IPS-NIHi7 (cell line): ENCODE measurements around the gene ILF2.
"Not testable (repeated sequence)": the region's sequence is repeated elsewhere in the genome, so short reads cannot be mapped to it uniquely, and the experiment has no call there.

Experiments used
- DNase-seq: peaks from one replicate; pipeline ENCODE4 v3.0.0; 2012; ENCODE audit warnings: mixed read lengths; ENCODE audit errors: extremely low spot score

ILF2 gene

DNA sequence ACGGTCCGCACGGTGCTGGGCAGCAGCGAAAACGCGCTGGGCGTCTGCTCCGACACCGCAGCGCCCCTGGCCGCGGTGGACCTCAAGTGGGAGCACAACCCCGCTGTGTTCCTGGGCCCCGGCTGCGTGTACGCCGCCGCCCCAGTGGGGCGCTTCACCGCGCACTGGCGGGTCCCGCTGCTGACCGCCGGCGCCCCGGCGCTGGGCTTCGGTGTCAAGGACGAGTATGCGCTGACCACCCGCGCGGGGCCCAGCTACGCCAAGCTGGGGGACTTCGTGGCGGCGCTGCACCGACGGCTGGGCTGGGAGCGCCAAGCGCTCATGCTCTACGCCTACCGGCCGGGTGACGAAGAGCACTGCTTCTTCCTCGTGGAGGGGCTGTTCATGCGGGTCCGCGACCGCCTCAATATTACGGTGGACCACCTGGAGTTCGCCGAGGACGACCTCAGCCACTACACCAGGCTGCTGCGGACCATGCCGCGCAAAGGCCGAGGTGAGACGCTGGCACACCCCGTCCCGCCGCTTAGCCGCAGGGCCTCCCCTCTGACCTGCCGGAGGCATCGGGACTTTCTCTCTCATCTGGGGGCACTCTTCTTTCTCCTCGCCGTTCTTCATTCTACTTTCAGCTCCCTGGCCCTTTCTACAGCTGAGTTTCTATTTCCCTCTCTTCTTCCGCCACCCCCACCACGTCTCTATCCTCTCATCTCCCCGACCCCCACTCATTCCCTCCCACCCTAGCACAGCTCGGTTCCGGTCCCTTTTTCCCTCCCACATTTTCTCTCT is 8.7 kb upstream of the ILF2 start:
- DNase-seq = no peak

DNA sequence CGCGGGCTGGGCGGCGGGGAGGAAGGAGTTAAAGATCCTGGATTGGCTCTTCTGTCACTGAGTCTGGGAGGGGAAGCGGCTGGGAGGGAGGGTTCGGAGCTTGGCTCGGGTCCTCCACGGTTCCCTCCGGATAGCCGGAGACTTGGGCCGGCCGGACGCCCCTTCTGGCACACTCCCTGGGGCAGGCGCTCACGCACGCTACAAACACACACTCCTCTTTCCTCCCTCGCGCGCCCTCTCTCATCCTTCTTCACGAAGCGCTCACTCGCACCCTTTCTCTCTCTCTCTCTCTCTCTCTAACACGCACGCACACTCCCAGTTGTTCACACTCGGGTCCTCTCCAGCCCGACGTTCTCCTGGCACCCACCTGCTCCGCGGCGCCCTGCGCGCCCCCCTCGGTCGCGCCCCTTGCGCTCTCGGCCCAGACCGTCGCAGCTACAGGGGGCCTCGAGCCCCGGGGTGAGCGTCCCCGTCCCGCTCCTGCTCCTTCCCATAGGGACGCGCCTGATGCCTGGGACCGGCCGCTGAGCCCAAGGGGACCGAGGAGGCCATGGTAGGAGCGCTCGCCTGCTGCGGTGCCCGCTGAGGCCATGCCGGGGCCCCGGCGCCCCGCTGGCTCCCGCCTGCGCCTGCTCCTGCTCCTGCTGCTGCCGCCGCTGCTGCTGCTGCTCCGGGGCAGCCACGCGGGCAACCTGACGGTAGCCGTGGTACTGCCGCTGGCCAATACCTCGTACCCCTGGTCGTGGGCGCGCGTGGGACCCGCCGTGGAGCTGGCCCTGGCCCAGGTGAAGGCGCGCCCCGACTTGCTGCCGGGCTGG is 7.9 kb upstream of the ILF2 start, which contains the start of gene NPR1:
TSS of gene NPR1 (plus strand) at position 170 of the 818 bp plus-strand sequence. CDS start at position 591, 421 bp downstream.
- peak; percentile 74 for DNase-seq

DNA sequence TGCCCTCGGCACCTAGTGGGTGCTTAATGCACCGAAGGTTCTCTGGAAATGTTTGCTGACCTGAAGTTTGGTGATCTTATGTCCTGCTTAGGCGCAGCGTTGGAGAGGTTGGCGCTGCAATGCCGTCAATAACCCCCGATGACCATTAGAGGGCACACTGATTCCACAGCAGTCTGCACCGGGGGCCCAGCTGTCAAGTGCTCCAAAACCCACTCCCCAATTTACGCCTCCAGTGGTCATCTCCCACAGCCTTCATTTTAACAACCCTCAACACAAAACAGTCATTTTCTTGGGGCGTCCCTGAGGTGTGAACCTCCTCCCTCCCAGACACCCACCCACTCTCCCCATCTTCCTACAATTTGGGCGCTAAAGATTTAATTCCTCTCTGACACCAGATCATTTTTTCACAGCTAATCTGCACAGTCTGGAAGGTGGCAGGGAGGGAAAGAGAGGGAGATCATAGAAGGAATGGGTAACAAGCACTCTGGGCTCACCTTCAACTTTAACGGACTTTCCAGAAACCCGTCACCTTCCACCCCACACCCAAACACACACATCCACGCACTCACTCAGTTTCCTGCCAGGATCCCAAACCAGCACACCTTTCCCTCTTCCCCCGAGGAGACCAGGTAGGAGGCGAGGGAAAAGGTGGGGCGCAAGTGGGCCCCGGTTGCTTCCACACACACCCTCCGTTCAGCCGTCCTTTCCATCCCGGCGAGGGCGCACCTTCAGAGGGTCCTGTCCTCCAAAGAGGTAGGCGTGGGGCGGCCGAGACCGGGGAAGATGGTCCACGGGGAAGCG is 7.1 kb upstream of the ILF2 start:
- peak; percentile 77 for DNase-seq

DNA sequence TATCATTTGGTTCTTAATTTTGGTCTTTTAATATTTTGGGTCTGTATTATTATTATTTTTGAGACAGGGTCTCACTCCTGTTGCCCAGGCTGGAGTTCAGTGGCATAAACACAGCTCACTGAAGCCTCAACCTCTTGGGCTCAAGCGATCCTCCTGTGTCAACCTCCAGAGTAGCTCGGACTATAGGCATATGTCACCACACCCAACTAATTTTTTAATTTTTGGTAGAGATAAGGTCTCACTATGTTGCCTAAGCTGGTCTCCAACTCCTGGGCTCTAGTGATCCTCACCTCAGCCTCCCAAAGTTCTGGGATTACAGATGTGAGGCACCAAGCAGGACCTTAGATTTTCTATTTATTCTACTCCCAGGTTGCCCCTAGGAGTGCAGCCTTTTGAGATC is 2.7 kb upstream of the ILF2 start:
- DNase-seq = no peak

DNA sequence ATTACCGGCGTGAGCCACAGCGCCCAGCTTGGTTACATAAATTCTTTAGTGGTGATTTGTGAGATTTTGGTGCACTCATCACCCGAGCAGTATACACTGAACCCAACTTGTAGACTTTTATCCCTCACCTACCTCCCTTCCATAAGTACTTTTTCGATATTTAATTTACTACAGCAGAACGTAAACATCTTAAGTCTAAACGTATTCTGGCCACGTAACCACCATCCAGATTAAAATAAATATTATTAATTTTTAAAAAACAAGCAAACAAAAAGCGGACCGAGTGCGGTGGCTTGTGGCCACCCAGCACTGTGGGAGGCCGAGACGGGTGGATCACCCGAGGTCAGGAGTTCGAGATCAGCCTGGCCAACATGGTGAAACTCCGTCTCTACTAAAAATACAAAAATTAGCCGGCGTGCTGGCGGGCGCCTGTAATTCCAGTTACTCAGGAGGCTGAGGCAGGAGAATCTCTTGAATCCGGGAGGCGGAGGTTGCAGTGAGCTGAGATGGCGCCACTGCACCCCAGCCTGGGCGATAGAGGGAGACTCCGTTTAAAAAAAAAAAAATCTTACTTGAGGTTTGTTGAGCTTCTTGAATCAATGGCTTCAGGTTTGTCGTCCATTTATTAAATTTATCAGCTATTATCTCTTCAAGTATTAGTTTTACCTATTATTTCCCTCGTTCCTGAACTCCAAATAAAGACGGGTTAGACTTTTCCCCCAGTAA is 998 bp upstream of the ILF2 start:
- DNase-seq = not testable (repeated sequence)

DNA sequence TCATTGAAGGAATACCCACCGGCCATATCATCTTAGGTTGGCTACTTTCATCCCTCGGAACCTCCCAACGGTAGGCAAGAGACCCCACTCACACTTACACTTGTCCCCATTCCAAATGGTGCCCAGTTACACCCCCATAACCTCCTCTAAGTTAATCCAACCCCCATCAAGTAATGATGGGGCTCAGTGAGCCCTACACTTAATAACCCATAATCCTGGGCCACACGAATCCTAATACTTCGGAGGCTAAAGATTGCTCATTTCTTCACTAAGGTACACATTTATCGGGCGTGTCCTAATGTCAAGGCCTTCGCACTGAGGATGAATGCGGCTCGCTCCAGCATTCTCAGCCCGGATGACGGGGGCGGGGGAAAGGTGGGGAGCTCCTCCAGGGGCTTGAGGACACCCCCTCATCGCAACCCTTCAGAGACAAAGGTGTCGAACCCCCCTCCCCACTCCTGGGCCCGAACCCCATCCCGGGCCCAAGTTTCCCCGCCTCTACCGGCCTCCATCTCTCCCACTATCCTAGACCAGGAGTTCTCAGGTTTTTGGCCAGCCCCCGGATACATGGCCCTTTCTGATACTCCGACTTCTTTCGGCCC is 435 bp downstream of the ILF2 start:
- DNase-seq = no peak

DNA sequence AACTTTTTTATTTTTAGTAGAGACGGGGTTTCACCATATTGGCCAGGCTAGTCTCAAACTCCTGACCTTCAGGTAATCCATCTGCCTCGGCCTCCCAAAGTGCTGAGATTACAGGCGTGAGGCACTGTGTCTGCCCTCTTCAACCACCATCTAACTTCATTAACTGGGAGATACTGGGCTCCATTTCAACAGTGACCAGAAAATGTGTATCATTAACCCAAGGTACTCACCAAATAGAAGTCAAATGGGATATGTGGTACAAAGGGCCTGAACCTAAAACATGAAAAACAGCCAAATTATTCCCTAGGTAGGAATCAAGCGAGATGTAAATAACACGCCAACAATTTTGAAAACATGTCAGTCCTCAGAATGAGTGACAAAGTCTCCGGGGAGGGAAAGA is 1.2 kb downstream of the ILF2 start:
- no peak for DNase-seq

DNA sequence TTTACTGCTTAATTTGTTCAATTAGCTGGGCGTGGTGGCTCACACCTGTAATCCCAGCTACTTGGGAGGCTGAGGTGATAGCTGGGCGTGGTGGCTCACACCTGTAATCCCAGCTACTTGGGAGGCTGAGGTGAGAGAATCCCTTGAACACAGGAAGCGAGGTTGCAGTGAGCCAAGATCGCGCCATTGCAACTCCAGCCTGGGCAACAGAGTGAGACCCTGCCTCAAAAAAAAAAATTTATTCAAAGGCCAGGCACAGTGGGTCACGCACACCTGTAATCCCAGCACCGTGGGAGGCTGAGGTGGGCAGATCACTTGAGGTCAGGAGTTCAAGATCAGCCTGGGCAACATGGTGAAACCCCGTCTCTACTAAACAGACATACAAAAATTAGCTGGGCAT is 2.1 kb downstream of the ILF2 start:
- DNase-seq = not testable (repeated sequence)

DNA sequence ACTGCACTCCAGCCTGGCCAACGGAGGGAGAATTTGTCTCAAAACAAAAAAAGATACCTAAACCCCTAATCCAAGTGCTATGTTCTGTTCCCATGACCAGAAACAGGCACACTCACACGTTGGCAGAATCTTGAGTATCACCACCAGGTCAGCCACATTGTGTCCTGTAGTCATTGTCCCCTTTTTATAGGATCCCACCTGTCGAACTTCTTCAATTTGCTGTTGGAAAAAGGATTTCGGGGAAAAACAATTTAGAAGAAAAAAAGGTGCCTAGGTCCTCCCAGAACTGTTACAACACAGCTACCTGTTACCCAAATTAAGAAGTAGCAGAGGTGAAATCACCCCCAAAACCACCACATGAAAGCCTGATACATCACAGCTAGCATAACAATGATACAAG is 3.4 kb downstream of the ILF2 start:
- no peak for DNase-seq

DNA sequence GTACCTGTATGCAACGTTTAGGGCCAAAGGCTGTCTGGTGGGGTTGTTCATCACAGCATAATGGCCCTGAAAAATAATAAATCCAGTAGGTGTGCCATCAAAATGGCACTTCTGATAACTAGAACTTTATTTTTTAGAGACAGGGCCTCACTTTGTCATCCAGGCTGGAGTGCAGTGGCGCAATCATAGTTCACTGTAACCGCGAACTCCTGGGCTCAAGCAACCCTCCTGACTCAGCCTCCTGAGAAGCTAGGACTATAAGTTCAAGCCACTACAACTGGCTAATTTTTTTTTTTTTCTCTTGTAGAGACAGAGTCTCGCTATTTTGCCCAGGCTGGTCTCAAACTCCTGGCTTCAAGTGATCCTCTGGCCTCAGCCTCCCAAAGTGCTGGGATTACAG is 7.6 kb downstream of the ILF2 start:
- DNase-seq = no peak

DNA sequence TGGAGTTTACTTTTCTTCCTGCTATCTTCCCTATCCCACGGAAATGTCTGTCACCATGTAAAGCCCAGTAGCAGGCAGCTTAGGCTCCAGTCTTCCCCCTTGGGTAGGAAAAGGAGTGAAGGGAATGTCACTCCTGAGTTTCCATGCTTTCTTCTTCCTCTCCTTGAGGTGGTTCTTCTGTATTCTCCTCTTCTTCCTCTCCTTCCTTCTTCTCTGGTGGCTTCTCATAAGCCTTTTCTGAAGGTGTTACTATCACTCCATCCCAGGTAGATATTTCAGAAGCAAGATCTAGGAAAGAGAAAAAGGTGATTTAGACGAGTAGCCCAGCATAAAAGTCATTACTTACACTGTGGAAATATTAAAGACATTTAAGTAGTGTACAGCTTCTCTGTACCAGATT is 8.5 kb downstream of the ILF2 start:
- no peak for DNase-seq

DNA sequence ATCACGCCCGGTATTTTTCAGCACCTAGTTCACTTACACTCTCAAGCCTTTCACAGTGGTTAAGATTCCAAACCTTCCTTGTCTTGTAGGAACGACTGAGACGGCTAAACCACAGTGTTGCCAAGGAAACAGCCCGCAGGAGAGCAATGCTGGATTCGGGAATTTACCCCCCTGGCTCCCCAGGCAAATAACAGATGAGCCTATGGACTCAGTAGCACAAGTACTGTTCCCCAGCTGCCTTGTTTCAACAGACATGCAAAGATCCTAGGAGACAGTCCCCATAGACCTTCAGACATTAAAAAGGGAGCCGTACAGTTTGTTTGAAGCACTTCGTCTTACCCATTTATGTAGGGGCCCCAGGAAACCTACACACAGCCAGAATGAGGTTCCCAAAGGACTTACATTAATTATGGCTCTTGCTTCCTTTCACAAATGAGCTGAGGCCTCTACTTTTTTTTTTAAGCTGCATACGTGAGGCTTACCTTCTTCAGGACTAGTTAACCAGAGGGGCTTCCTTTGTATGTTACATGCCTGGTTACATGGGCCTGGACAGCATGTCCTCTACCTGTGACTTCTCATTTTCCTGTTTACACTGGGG is 9.6 kb downstream of the ILF2 start:
- no peak for DNase-seq

DNA sequence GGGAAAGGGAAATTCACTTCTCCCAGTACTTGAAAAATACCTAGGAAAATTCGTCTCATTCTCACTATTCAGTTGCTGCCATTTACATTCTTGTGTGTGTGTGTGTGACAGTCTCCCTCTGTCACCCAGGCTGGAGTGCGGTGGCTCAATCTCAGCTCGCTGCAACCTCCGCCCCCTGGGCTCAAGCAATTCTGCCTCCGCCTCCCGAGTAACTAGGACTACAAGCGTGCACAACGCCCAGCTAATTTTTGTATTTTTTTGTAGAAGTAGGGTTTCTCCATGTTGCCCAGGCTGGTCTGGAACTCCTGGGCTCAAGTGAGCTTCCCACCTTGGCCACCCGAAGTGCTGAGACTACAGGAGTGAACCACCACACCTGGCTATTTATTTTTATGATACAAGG is 11.1 kb downstream of the ILF2 start:
- no peak for DNase-seq

DNA sequence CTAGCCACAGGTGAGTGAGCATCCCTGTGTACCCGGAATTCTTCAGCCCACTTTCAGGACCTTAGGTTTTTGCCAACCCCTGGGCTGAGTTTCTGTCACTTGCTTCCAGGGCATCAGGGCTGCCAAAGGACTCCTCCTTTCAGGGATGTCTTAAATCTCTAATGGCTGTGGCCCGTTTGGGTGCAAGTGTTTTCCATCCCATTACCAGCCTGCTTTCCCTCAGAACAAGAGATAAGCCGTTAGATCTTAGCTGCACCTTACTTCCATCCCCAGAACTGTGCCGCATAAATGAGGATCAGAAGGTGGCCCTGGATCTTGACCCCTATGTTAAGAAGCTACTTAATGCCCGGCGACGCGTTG is 11.6 kb downstream of the ILF2 start:
- DNase-seq = no peak

DNA sequence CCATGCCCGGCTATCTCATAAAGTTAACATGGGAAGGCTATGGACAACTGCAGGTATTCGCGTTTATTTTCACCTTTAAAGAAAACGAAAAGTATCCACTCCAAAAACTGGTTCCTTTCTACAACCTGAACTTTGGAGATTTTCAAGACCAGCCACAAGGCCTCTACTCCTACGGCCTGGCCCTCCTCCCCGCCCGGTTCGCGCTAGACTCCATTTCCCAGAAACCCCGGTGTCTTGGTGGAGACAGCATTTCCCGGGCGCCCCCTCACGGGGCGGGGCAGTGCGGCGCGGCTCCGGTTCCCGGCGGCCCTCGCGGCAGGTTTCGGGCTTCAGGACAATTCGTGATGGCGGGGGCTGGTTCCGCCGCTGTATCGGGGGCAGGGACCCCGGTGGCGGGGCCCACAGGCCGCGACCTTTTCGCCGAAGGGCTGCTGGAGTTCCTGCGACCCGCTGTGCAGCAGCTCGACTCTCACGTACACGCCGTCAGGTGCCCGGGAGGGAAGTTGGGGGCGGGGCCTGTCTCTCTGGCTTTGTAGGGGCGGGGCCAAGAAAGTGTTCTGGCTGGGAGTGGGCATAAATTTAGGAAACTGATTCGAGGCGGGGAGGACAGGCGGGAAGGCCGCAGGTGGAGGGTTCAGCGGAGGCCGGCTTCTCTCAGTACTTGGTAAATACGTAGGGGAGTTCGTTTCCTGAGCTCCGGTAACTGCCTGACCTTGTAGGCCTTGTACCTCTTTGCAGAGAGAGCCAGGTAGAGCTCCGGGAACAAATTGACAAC is 12.2 kb downstream of the ILF2 start, which contains the start of gene SNAPIN:
TSS of gene SNAPIN (plus strand) at position 304 of the 775 bp plus-strand sequence. CDS start at position 345, 41 bp downstream.
- peak; percentile 93 for DNase-seq

DNA sequence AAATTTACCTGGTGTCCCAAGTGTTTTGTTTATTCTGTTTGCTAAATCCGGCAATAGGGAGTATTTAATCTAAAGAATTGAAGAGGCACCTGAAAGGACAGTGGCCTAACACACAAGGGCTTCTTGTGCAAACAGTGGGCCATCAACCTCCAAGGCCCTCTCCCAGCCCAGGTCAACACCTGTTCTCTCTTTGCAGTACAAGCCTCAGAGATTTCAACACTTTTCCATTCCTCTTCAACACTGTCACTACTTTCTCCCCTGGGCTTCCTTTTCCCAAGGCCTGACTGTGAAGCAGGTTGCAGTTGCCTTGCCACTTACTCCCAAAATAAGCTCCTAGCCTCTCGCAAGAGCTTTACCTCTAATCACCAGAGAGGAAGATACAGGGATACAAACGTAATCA is 15.5 kb downstream of the ILF2 start:
- DNase-seq = no peak

DNA sequence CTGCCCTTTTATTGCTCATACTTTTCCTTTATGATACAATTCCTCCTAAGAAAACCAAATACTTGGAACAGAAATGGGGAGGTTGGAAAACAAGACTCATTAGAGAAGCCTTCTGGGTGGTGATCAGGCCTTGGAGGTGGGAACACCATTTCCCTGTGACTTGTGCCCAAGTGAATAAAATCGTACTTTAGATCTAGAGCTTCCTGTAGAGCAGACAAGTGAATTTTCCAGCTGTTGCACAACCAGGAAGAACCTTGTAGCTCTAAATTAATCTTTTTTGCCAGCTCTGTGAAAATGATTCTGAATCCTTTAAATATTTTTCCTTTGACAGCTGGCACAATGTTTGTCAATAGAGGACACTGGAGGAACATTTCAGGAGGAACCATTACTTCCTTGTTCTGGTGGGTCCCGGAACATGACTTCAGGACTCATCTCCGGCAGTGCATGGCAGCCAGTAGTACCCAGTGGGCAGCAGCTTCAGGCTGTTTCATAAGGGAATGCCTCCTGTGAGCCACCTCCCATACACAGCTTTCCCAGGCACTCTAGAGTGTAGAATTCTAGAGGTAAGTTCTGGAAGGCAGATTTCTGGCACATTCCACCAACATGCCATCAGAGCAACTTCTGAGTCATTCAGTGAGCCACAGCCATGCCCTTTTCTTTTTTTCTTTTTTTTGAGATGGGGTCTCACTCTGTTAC is 17.8 kb downstream of the ILF2 start:
- no peak for DNase-seq

DNA sequence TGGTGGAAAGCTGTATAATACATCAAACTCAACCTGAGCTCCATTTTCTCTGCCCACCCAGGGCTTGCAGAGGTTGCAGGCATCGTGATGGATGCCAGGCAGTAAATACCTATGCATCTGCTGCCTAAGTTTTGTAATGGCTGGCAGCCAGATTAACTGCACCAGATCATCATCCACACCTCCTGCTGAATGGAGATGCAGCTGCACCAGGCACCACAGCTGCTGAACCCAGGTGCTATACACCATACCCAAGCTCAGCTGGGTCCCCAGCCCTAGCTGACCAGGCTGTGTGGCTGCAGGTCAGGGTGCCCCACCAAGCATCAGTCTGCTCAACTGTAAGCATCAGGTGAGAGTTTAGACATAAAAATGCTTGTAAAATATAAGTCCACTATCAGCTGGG is 19.0 kb downstream of the ILF2 start:
- no peak for DNase-seq

DNA sequence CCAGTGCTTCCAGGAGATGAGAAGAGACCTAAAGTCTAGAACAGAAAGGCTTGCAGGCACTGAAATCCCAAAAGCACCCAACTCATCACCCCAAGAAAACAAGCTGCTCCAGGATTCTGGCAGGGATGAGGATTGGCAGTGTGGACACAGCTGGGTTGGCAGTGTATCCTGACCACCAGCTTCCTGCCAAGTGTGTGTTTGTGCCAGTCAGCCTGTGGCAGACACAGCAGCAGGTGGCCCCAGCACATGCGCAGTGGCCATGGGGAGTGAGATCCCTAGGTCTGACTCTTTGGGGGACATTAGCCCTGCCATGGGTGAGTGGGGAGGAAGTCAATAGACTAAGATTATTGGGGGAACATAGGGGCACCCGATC is 20.9 kb downstream of the ILF2 start:
- DNase-seq = no peak
